ENCODE data around the gene H6PD. TPM values are rescaled to one million over a fixed set of nuclear protein-coding genes. Genes with fewer than 3 reads are reported as not detected.

The H6PD gene
- total RNA-seq, 1 experiment from 2014 or later: 10.0 TPM

- DNase-seq (ENCODE audit: low spot score): no peak
These were observed 6.6 kb downstream of the H6PD start for GRCh38 chr1:9240914-9241820.

- DNase-seq (ENCODE audit: low spot score): no peak
These were observed 7.3 kb downstream of the H6PD start for GRCh38 chr1:9241891-9242290.

- no peak for DNase-seq (ENCODE audit: low spot score)
These were observed 7.9 kb downstream of the H6PD start for GRCh38 chr1:9242338-9242969.

- DNase-seq (ENCODE audit: low spot score): no peak
These were observed 8.6 kb downstream of the H6PD start for GRCh38 chr1:9243066-9243739.

GRCh38 chr1:9244501-9245229 is 10.1 kb downstream of the H6PD start:
- peak; percentile 68 for DNase-seq (ENCODE audit: low spot score)

- no peak for DNase-seq (ENCODE audit: low spot score)
These were observed 10.7 kb downstream of the H6PD start for GRCh38 chr1:9245230-9245619.

GRCh38 chr1:9245661-9246060 is 11.1 kb downstream of the H6PD start:
- no peak for DNase-seq (ENCODE audit: low spot score)

GRCh38 chr1:9246215-9246614 is 11.6 kb downstream of the H6PD start:
- DNase-seq (ENCODE audit: low spot score): no peak

GRCh38 chr1:9246841-9247785 is 12.5 kb downstream of the H6PD start:
- DNase-seq (ENCODE audit: low spot score): no peak

- DNase-seq (ENCODE audit: low spot score): no peak
These were observed 13.3 kb downstream of the H6PD start for GRCh38 chr1:9247894-9248293.

- DNase-seq (ENCODE audit: low spot score): no peak
These were observed 14.0 kb downstream of the H6PD start for GRCh38 chr1:9248341-9249262.

GRCh38 chr1:9249263-9249533 is 14.6 kb downstream of the H6PD start:
- DNase-seq (ENCODE audit: low spot score): no peak

- DNase-seq (ENCODE audit: low spot score): no peak
These were observed 15.2 kb downstream of the H6PD start for GRCh38 chr1:9249534-9250410.

- DNase-seq (ENCODE audit: low spot score): no peak
These were observed 16.1 kb downstream of the H6PD start for GRCh38 chr1:9250411-9251381.

GRCh38 chr1:9251501-9251900 is 16.9 kb downstream of the H6PD start:
- no peak for DNase-seq (ENCODE audit: low spot score)

- DNase-seq (ENCODE audit: low spot score): no peak
These were observed 18.4 kb downstream of the H6PD start for GRCh38 chr1:9253004-9253403.

GRCh38 chr1:9253453-9254105 is 19.0 kb downstream of the H6PD start:
- DNase-seq (ENCODE audit: low spot score): no peak
